HCT116 (cell line): Measurements from ENCODE around the gene ZBTB42.

Experiments used
- EGR1 ChIP-seq: IDR thresholded peaks from 2 replicates; pipeline ENCODE4 v1.6.1; 2012; ENCODE audit warnings: low read depth
- EZH2phosphoT487 ChIP-seq: fragments of 200-600 bp; IDR thresholded peaks from 2 replicates; pipeline ENCODE4 v1.6.1; 2018; ENCODE audit warnings: antibody characterized with exemption, borderline replicate concordance
- TF ChIP-seq, protein P1 (sequence below): IDR thresholded peaks from 2 replicates; pipeline ENCODE4 v1.6.1; 2012; ENCODE audit warnings: low read depth

- no peak for TF ChIP-seq EGR1
- TF ChIP-seq EZH2phosphoT487 = no peak
- TF ChIP-seq, protein P1, sequence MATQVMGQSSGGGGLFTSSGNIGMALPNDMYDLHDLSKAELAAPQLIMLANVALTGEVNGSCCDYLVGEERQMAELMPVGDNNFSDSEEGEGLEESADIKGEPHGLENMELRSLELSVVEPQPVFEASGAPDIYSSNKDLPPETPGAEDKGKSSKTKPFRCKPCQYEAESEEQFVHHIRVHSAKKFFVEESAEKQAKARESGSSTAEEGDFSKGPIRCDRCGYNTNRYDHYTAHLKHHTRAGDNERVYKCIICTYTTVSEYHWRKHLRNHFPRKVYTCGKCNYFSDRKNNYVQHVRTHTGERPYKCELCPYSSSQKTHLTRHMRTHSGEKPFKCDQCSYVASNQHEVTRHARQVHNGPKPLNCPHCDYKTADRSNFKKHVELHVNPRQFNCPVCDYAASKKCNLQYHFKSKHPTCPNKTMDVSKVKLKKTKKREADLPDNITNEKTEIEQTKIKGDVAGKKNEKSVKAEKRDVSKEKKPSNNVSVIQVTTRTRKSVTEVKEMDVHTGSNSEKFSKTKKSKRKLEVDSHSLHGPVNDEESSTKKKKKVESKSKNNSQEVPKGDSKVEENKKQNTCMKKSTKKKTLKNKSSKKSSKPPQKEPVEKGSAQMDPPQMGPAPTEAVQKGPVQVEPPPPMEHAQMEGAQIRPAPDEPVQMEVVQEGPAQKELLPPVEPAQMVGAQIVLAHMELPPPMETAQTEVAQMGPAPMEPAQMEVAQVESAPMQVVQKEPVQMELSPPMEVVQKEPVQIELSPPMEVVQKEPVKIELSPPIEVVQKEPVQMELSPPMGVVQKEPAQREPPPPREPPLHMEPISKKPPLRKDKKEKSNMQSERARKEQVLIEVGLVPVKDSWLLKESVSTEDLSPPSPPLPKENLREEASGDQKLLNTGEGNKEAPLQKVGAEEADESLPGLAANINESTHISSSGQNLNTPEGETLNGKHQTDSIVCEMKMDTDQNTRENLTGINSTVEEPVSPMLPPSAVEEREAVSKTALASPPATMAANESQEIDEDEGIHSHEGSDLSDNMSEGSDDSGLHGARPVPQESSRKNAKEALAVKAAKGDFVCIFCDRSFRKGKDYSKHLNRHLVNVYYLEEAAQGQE = no peak
These were observed 25.9 kb downstream of the ZBTB42 start for GRCh38 chr14:104826861-104827176.
